Body of pancreas (tissue), 4 donors: ENCODE measurements around the gene LCOR. TPM values are rescaled to one million over a fixed set of nuclear protein-coding genes. Genes with fewer than 3 reads are reported as not detected.
"Not testable (repeated sequence)": the region's sequence is repeated elsewhere in the genome, so short reads cannot be mapped to it uniquely, and the experiment has no call there.

Source experiments
- ATAC-seq: fragments of 150-250 bp; one replicate; pipeline ENCODE4 v1.9.1; 2016
- DNase-seq, 4 donors: peaks; one replicate each; pipeline ENCODE4 v3.0.0-alpha.2; 2019
- H3K27ac ChIP-seq, 4 donors: fragments of 200-600 bp; sonication (generic); 1 replicate in 3 of 4; 2 replicates in 1 of 4; pipeline versions ENCODE4 v1.5.1 to v1.6.1; 2016 to 2019; ENCODE audit warnings: mild to moderate bottlenecking in 1 of 4, mixed read lengths in 1 of 4, moderate library complexity in 1 of 4
- H3K27me3 ChIP-seq, 2 donors: fragments of 200-600 bp; sonication (generic); one replicate each; pipeline ENCODE4 v1.6.0; 2016; ENCODE audit warnings: mild to moderate bottlenecking in 1 of 2
- H3K36me3 ChIP-seq, 2 donors: fragments of 200-600 bp; sonication (generic); replicated peaks in 1 of 2; 2 replicates each; pipeline ENCODE4 v1.5.1; 2016; ENCODE audit warnings: low read depth in 2 of 2; ENCODE audit not compliant: insufficient read depth in 1 of 2
- H3K4me1 ChIP-seq: fragments of 200-600 bp; sonication (generic); one replicate; pipeline ENCODE4 v1.6.0; 2016
- H3K4me3 ChIP-seq, 2 donors: fragments of 200-600 bp; sonication (generic); 1 replicate in 1 of 2; 2 replicates in 1 of 2; pipeline ENCODE4 v1.5.1; 2016 to 2019
- H3K9me3 ChIP-seq, 3 donors: fragments of 200-600 bp; sonication (generic); 1 replicate in 2 of 3; 2 replicates in 1 of 3; pipeline ENCODE4 v1.5.1; 2016
- POLR2A ChIP-seq, 3 donors: fragments of 450-650 bp; IDR thresholded peaks; one replicate each; pipeline ENCODE4 v1.6.1; 2016; ENCODE audit warnings: antibody characterized with exemption in 3 of 3, mild to moderate bottlenecking in 2 of 3
- WGBS, 2 donors: methylation state at CpG; one replicate each; pipeline ENCODE4 v1.1.5; 2017; 5-methylcytosine and 5-hydroxymethylcytosine counted together
- intact Hi-C: fragments of 100-400 bp; cut with DNase I; formaldehyde crosslinking; loops from one replicate; pipeline ENCODE4 v1.15.1; 2023
- total RNA-seq, 2 donors: library from RNA; depleted of rRNA; stranded (reverse); fragments of >200 nt; gene quantifications; one replicate each; pipeline ENCODE4 v1.1.0, GENCODE V29; 2016
- TF ChIP-seq, protein P1 (sequence below), 7 experiments: fragments of 450-650 bp in 4 of 7; fragments of 200-600 bp in 3 of 7; sonication (generic) in 3 of 7; IDR thresholded peaks; one replicate each; pipeline ENCODE4 v1.5.1; 2016 to 2019; ENCODE audit warnings: antibody characterized with exemption in 7 of 7

LCOR gene
- total RNA-seq, 2 donors from 2014 or later = 34.5 to 35.3 TPM

- no peak for DNase-seq
- ATAC-seq = no peak
- intact Hi-C loops = no loop called here
- TF ChIP-seq, protein P1, sequence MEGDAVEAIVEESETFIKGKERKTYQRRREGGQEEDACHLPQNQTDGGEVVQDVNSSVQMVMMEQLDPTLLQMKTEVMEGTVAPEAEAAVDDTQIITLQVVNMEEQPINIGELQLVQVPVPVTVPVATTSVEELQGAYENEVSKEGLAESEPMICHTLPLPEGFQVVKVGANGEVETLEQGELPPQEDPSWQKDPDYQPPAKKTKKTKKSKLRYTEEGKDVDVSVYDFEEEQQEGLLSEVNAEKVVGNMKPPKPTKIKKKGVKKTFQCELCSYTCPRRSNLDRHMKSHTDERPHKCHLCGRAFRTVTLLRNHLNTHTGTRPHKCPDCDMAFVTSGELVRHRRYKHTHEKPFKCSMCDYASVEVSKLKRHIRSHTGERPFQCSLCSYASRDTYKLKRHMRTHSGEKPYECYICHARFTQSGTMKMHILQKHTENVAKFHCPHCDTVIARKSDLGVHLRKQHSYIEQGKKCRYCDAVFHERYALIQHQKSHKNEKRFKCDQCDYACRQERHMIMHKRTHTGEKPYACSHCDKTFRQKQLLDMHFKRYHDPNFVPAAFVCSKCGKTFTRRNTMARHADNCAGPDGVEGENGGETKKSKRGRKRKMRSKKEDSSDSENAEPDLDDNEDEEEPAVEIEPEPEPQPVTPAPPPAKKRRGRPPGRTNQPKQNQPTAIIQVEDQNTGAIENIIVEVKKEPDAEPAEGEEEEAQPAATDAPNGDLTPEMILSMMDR (IDR thresholded peaks at IDR 0.05) = no peak
- no peak for TF ChIP-seq POLR2A (IDR thresholded peaks at IDR 0.05)
- Histone ChIP-seq H3K27ac (no peak overlapping the region), H3K9me3 (no peaks in the 10 kb centered on the region), H3K27me3 (no peaks in the 10 kb centered on the region), H3K4me1 (no peaks in the 10 kb centered on the region), H3K4me3 (no peak overlapping the region), H3K36me3 (no peaks in the 10 kb centered on the region)
- WGBS, 2 donors = 52 to 71% methylated on average over 6 of the region's 6 CpGs
These were observed 198.8 kb downstream of the LCOR start for GRCh38 chr10:97030894-97031293.

DNA sequence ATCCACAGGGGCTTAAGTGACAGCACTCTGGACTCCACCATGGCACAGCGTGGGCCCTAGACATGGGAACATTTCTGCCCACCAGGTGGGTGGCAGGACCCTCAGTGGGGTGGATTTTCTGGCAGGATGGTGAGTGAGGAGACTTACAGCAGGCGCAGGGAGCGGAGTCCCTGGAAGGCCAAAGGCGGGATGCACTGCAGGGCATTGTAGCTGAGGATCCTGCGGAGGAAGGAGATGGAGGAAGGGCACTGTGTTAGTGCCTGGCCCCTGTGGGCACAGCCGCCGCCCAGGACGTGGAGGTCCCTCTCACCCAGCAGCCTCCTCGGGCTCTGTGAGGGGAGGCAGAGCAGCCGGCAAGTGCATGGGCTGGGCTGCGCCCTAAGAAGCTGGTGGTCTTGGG lies 199.4 kb downstream of the LCOR start:
- no peaks in the 10 kb centered on the region for H3K36me3 ChIP-seq
- TF ChIP-seq POLR2A (IDR thresholded peaks at IDR 0.05) = no peak
- TF ChIP-seq, protein P1 (IDR thresholded peaks at IDR 0.05) = no peak
- no peaks in the 10 kb centered on the region for H3K4me1 ChIP-seq
- ATAC-seq (no peak), DNase-seq (no peak)
- intact Hi-C loops = no loop called here
- H3K27me3 ChIP-seq = no peaks in the 10 kb centered on the region
- H3K4me3 ChIP-seq = no peak overlapping the region
- no peaks in the 10 kb centered on the region for H3K9me3 ChIP-seq
- 81 to 86% methylated on average over 10 to 11 of the region's 11 CpGs for WGBS, 2 donors
- H3K27ac ChIP-seq = no peak overlapping the region

DNA sequence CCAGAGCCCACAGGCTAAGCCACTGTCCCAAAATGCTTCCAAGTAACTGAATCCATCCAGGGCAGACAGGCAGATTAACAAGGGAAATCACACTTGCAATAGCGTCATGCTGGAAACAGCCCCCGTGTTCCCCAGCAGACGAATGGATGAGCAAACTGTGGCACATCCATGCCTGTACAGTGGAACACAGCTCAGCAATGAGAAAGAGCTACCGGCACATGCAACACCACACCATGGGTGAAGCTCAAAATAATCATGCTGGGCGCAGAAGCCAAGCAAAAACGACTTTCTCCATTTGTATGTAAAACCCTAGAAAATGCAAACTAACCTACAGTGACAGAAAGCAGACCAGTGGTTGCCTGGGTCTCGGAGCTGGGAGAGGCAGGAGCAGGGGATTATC lies 200.5 kb downstream of the LCOR start:
- no peaks in the 10 kb centered on the region for H3K27me3 ChIP-seq
- 61 to 66% methylated on average over 7 of the region's 7 CpGs for WGBS, 2 donors
- H3K36me3 ChIP-seq = no peaks in the 10 kb centered on the region
- H3K4me1 ChIP-seq = peaks cover 5% of the 10 kb centered on the region
- TF ChIP-seq, protein P1 (IDR thresholded peaks at IDR 0.05) = no peak
- no peak for TF ChIP-seq POLR2A (IDR thresholded peaks at IDR 0.05)
- no peak overlapping the region for H3K4me3 ChIP-seq
- no peak for ATAC-seq
- H3K9me3 ChIP-seq = no peaks in the 10 kb centered on the region
- no peak overlapping the region for H3K27ac ChIP-seq
- intact Hi-C loops = no loop called here
- DNase-seq = no peak

- H3K9me3 ChIP-seq, H3K27me3 ChIP-seq, H3K4me3 ChIP-seq, H3K36me3 ChIP-seq, intact Hi-C loops, H3K27ac ChIP-seq, DNase-seq, ATAC-seq: not testable (repeated sequence)
- peaks cover 10% of the 10 kb centered on the region for H3K4me1 ChIP-seq
- 87 to 92% methylated on average over 9 of the region's 9 CpGs for WGBS, 2 donors
These were observed 201.7 kb downstream of the LCOR start for GRCh38 chr10:97033841-97034240.

- intact Hi-C loops = no loop called here
- Histone ChIP-seq H3K27ac (no peak overlapping the region), H3K4me1 (peaks cover 10% of the 10 kb centered on the region), H3K27me3 (no peaks in the 10 kb centered on the region), H3K4me3 (no peak overlapping the region), H3K9me3 (no peaks in the 10 kb centered on the region), H3K36me3 (no peaks in the 10 kb centered on the region)
- 73 to 74% methylated on average over 7 of the region's 7 CpGs for WGBS, 2 donors
- no peak for DNase-seq
- TF ChIP-seq POLR2A (IDR thresholded peaks at IDR 0.05) = no peak
- TF ChIP-seq, protein P1 (IDR thresholded peaks at IDR 0.05) = no peak
- ATAC-seq = no peak
These were observed 202.2 kb downstream of the LCOR start for GRCh38 chr10:97034301-97034700.
